Left lung (tissue), 10 donors: Measurements from ENCODE around the gene BMI1. TPM values are rescaled to one million over a fixed set of nuclear protein-coding genes. Genes with fewer than 3 reads are reported as not detected.

Experiments used
- ATAC-seq: fragments of 200-7000 bp; cut with Tn5 transposase; one replicate; pipeline ENCODE4 v1.9.1; 2020; ENCODE audit warnings: moderate library complexity
- DNase-seq, 4 donors: peaks; one replicate each; pipeline ENCODE4 v3.0.0-alpha.2; 2013 to 2020
- H3K27ac ChIP-seq, 2 donors: fragments of 200-600 bp; sonication (generic) in 1 of 2; one replicate each; pipeline versions ENCODE4 v1.5.0 to v1.8.0; 2020 to 2021
- H3K27me3 ChIP-seq, 2 donors: fragments of 200-600 bp; sonication (generic) in 1 of 2; one replicate each; pipeline versions ENCODE4 v1.5.0 to v1.8.0; 2020 to 2021
- H3K36me3 ChIP-seq, 2 donors: fragments of 200-600 bp; sonication (generic) in 1 of 2; one replicate each; pipeline versions ENCODE4 v1.5.0 to v1.8.0; 2020 to 2021
- H3K4me1 ChIP-seq, 2 donors: fragments of 200-600 bp; one replicate each; pipeline ENCODE4 v1.8.0; 2021
- H3K4me3 ChIP-seq, 2 donors: fragments of 200-600 bp; sonication (generic) in 1 of 2; one replicate each; pipeline versions ENCODE4 v1.5.0 to v1.8.0; 2020 to 2021; ENCODE audit warnings: mild to moderate bottlenecking in 1 of 2
- H3K9me3 ChIP-seq, 2 donors: fragments of 200-600 bp; sonication (generic) in 1 of 2; one replicate each; pipeline versions ENCODE4 v1.5.0 to v1.8.0; 2020 to 2021
- intact Hi-C, 2 donors: fragments of 100-400 bp; cut with DNase I; formaldehyde crosslinking; loops; one replicate each; pipeline versions ENCODE4 v1.11.2 to v1.14.2; 2022
- polyA plus RNA-seq, 6 donors: library from polyadenylated mRNA; unstranded; fragments of 120-200 nt; gene quantifications; one replicate each; pipeline ENCODE4 v1.2.1, GENCODE V29; 2013; ENCODE audit not compliant: insufficient read length in 6 of 6
- total RNA-seq, 2 donors: library from RNA; stranded (reverse); fragmentation: NEBNext Ultra II Directional; extraction: Animal tissue kit (Norgen Biotek cat#: 25700); gene quantifications; one replicate each; pipeline ENCODE4 v1.2.1, GENCODE V29; 2021
- TF ChIP-seq, protein P1 (sequence below), 2 donors: fragments of 200-600 bp; sonication (generic) in 1 of 2; IDR thresholded peaks; one replicate each; pipeline versions ENCODE4 v1.5.0 to v1.8.0; 2021; ENCODE audit warnings: antibody characterized with exemption in 2 of 2
- donor health status: DM: no; HTN: yes; CAD: no.
- donor health status: DM: no; HTN: no; CAD: no.

The BMI1 gene
- total and polyA plus RNA-seq, 8 donors, result 42.3 to 112 (median 94.1) TPM

- Histone ChIP-seq H3K27ac (peak overlapping the region; percentile 93 to 95), H3K9me3 (no peaks in the 10 kb centered on the region), H3K36me3 (no peaks in the 10 kb centered on the region), H3K4me3 (peak overlapping the region; percentile 68 to 75), H3K27me3 (peaks cover 88 to 91% of the 10 kb centered on the region in 2 donors), H3K4me1 (peaks cover 14 to 35% of the 10 kb centered on the region in 2 donors)
- intact Hi-C loops, result no loop called here
- ATAC-seq, result peak; percentile 84
- TF ChIP-seq, protein P1, sequence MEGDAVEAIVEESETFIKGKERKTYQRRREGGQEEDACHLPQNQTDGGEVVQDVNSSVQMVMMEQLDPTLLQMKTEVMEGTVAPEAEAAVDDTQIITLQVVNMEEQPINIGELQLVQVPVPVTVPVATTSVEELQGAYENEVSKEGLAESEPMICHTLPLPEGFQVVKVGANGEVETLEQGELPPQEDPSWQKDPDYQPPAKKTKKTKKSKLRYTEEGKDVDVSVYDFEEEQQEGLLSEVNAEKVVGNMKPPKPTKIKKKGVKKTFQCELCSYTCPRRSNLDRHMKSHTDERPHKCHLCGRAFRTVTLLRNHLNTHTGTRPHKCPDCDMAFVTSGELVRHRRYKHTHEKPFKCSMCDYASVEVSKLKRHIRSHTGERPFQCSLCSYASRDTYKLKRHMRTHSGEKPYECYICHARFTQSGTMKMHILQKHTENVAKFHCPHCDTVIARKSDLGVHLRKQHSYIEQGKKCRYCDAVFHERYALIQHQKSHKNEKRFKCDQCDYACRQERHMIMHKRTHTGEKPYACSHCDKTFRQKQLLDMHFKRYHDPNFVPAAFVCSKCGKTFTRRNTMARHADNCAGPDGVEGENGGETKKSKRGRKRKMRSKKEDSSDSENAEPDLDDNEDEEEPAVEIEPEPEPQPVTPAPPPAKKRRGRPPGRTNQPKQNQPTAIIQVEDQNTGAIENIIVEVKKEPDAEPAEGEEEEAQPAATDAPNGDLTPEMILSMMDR (IDR thresholded peaks at IDR 0.05), result no peak
- DNase-seq, result peak; percentile 74 to 92 (median 85)
Measured at GRCh38 chr10:22340329-22341189, 19.7 kb downstream of the BMI1 start.

GRCh38 chr10:22341190-22341925 is 20.5 kb downstream of the BMI1 start:
- DNase-seq (peak in 1 of 4 donors; percentile 87), ATAC-seq (peak; percentile 31)
- peaks cover 9 to 32% of the 10 kb centered on the region in 2 donors for H3K4me1 ChIP-seq
- H3K4me3 ChIP-seq, result peak overlapping the region; percentile 68 to 75
- no peaks in the 10 kb centered on the region for H3K9me3 ChIP-seq
- peak overlapping the region; percentile 93 to 95 for H3K27ac ChIP-seq
- intact Hi-C loops, result no loop called here
- TF ChIP-seq, protein P1 (IDR thresholded peaks at IDR 0.05), result no peak
- peaks cover 88 to 91% of the 10 kb centered on the region in 2 donors for H3K27me3 ChIP-seq
- no peaks in the 10 kb centered on the region for H3K36me3 ChIP-seq

- Histone ChIP-seq H3K36me3 (no peaks in the 10 kb centered on the region), H3K27me3 (peaks cover 88 to 91% of the 10 kb centered on the region in 2 donors), H3K4me1 (peaks cover 7 to 27% of the 10 kb centered on the region in 2 donors), H3K27ac (no peak overlapping the region), H3K4me3 (no peak overlapping the region), H3K9me3 (no peaks in the 10 kb centered on the region)
- TF ChIP-seq, protein P1 (IDR thresholded peaks at IDR 0.05), result no peak
- DNase-seq (no peak), ATAC-seq (no peak)
- intact Hi-C loops, result no loop called here
Measured at GRCh38 chr10:22341926-22342196, 21.0 kb downstream of the BMI1 start.

DNA sequence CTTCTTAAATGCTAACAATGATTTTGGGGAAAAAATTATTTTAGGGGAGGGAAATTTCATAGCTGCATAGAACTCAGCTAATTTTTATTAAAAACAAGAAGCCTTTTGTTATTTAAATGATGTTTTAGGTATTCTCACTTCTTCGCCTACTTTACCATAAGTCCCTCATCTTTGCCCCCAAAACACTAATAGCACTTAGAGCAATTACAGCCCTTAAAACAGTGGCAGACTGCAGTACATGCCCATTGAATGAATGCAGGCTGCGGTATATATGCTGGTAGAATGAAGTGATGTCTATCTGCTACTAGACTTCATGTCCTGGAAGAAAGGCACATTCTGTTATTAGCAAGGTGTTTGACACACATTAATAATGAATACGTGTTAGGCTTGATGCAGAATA is 21.5 kb downstream of the BMI1 start:
- Histone ChIP-seq H3K36me3 (no peaks in the 10 kb centered on the region), H3K27me3 (peaks cover 88 to 91% of the 10 kb centered on the region in 2 donors), H3K27ac (no peak overlapping the region), H3K4me3 (no peak overlapping the region), H3K9me3 (no peaks in the 10 kb centered on the region), H3K4me1 (peaks cover 7 to 25% of the 10 kb centered on the region in 2 donors)
- DNase-seq, result no peak
- TF ChIP-seq, protein P1 (IDR thresholded peaks at IDR 0.05), result no peak
- ATAC-seq, result no peak
- intact Hi-C loops, result no loop called here

DNA sequence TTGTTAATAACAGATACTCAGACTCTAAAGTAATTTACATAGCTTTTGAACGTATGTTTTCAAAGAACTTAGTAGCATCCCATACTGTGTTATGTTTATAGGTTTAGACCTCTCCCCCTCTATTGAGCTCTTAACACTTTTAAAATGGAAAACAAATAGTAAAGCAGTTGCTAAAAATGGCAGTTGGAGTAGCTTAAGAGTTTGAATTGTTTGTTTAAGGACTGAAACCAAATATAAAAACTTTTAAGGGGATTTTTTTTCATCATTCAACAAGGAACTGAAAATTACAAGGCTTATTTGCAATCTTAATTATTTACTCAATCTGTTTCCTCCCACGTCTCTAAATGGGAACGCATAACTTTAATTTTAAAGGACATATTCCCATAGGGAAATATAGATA is 22.8 kb downstream of the BMI1 start:
- H3K4me1 ChIP-seq, result peaks cover 7 to 25% of the 10 kb centered on the region in 2 donors
- intact Hi-C loops, result no loop called here
- TF ChIP-seq, protein P1 (IDR thresholded peaks at IDR 0.05), result no peak
- H3K27ac ChIP-seq, result no peak overlapping the region
- peaks cover 87 to 91% of the 10 kb centered on the region in 2 donors for H3K27me3 ChIP-seq
- DNase-seq, result no peak
- no peak overlapping the region for H3K4me3 ChIP-seq
- no peak for ATAC-seq
- H3K36me3 ChIP-seq, result no peaks in the 10 kb centered on the region
- no peaks in the 10 kb centered on the region for H3K9me3 ChIP-seq
